HG03060 (cell line): ENCODE results near the gene NT5DC3.

Source experiments
- ATAC-seq: cut with Tn5 transposase; IDR thresholded peaks from one replicate; pipeline ENCODE4 v1.9.1; 2021; ENCODE audit warnings: low read depth, moderate number of reproducible peaks; ENCODE audit not compliant: unreplicated experiment

The NT5DC3 gene

GRCh38 chr12:103840876-103841689 is at the start of gene NT5DC3:
NT5DC3 (minus strand) TSS chr12:103841234; CDS start chr12:103841156, 78 bp downstream.
- peak; percentile 40 for ATAC-seq

GRCh38 chr12:103887738-103888137 is 46.7 kb upstream of the NT5DC3 start:
- ATAC-seq, result no peak

- no peak for ATAC-seq
Measured at GRCh38 chr12:103886195-103886797, 45.3 kb upstream of the NT5DC3 start.

GRCh38 chr12:103884316-103884715 is 43.3 kb upstream of the NT5DC3 start:
- no peak for ATAC-seq

- ATAC-seq, result no peak
Measured at GRCh38 chr12:103883908-103884307, 42.9 kb upstream of the NT5DC3 start.

GRCh38 chr12:103882861-103883596 is 42.0 kb upstream of the NT5DC3 start:
- ATAC-seq, result no peak

- ATAC-seq, result no peak
Measured at GRCh38 chr12:103881261-103881660, 40.2 kb upstream of the NT5DC3 start.

- no peak for ATAC-seq
Measured at GRCh38 chr12:103880299-103881142, 39.5 kb upstream of the NT5DC3 start.

GRCh38 chr12:103879878-103880277 is 38.8 kb upstream of the NT5DC3 start:
- ATAC-seq, result no peak

- no peak for ATAC-seq
Measured at GRCh38 chr12:103879048-103879692, 38.1 kb upstream of the NT5DC3 start.

- ATAC-seq, result no peak
Measured at GRCh38 chr12:103877934-103878510, 37.0 kb upstream of the NT5DC3 start.

- ATAC-seq, result no peak
Measured at GRCh38 chr12:103877288-103877687, 36.3 kb upstream of the NT5DC3 start.

GRCh38 chr12:103875666-103876065 is 34.6 kb upstream of the NT5DC3 start:
- no peak for ATAC-seq

GRCh38 chr12:103868215-103868614 is 27.2 kb upstream of the NT5DC3 start:
- no peak for ATAC-seq

- ATAC-seq, result no peak
Measured at GRCh38 chr12:103865151-103865730, 24.2 kb upstream of the NT5DC3 start.

- no peak for ATAC-seq
Measured at GRCh38 chr12:103864710-103865109, 23.7 kb upstream of the NT5DC3 start.

GRCh38 chr12:103858953-103859601 is 18.0 kb upstream of the NT5DC3 start:
- no peak for ATAC-seq

- no peak for ATAC-seq
Measured at GRCh38 chr12:103858335-103858734, 17.3 kb upstream of the NT5DC3 start.

- no peak for ATAC-seq
Measured at GRCh38 chr12:103857164-103857563, 16.1 kb upstream of the NT5DC3 start.
